OCI-LY3 (cell line): Measurements from ENCODE around the gene EPS8.

Experiments
- EZH2phosphoT487 ChIP-seq: fragments of 200-600 bp; shearing (Covaris generic); IDR thresholded peaks from 2 replicates; pipeline ENCODE4 v1.6.1; 2018; ENCODE audit warnings: antibody characterized with exemption, mixed run types, low read depth
- TF ChIP-seq, protein P1 (sequence below): fragments of 200-600, 300-600 bp; sonication (generic); IDR thresholded peaks from 2 replicates; pipeline ENCODE4 v1.5.1; 2014; ENCODE audit warnings: antibody characterized with exemption, low read length, low read depth

- TF ChIP-seq, protein P1, sequence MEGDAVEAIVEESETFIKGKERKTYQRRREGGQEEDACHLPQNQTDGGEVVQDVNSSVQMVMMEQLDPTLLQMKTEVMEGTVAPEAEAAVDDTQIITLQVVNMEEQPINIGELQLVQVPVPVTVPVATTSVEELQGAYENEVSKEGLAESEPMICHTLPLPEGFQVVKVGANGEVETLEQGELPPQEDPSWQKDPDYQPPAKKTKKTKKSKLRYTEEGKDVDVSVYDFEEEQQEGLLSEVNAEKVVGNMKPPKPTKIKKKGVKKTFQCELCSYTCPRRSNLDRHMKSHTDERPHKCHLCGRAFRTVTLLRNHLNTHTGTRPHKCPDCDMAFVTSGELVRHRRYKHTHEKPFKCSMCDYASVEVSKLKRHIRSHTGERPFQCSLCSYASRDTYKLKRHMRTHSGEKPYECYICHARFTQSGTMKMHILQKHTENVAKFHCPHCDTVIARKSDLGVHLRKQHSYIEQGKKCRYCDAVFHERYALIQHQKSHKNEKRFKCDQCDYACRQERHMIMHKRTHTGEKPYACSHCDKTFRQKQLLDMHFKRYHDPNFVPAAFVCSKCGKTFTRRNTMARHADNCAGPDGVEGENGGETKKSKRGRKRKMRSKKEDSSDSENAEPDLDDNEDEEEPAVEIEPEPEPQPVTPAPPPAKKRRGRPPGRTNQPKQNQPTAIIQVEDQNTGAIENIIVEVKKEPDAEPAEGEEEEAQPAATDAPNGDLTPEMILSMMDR: no peak
- TF ChIP-seq EZH2phosphoT487: no peak
Measured at GRCh38 chr12:15698377-15698871, 90.8 kb downstream of the EPS8 start.
